Measurements from ENCODE around the gene SNX33.
"Not testable (repeated sequence)": the region's sequence is repeated elsewhere in the genome, so short reads cannot be mapped to it uniquely, and the experiment has no call there.

The SNX33 gene

GRCh38 chr15:75706682-75706954, 58.9 kb downstream of the SNX33 start:
- Histone ChIP-seq H3K9ac (ENCODE audit: insufficient read length, low read depth) (no peak overlapping the region), H3K36me3 (ENCODE audit: insufficient read depth, insufficient read length, low read length) (peaks cover 11% of the 10 kb centered on the region), H3K4me1 (ENCODE audit: insufficient read depth, insufficient read length) (peaks cover 15% of the 10 kb centered on the region), H3K4me3 (ENCODE audit: insufficient read length, low read depth) (no peak overlapping the region), H3K27me3 (ENCODE audit: insufficient read depth, insufficient read length) (no peaks in the 10 kb centered on the region), H3K9me3 (ENCODE audit: insufficient read depth, low read length) (no peaks in the 10 kb centered on the region)
- DNase-seq (ENCODE audit: low read depth, low spot score), result no peak
- TF ChIP-seq ZNF274 (IDR thresholded peaks at IDR 0.05; ENCODE audit: low read depth, low read length) (no peak), YY1 (IDR thresholded peaks at IDR 0.05; ENCODE audit: insufficient read depth, insufficient read length) (no peak), SUZ12 (IDR thresholded peaks at IDR 0.05; ENCODE audit: extremely low read depth, insufficient read depth, insufficient read length) (no peak)

- H3K9me3 ChIP-seq (ENCODE audit: insufficient read depth, low read length); DNase-seq (ENCODE audit: low read depth, low spot score); H3K9ac ChIP-seq (ENCODE audit: insufficient read length, low read depth); H3K27me3 ChIP-seq (ENCODE audit: insufficient read depth, insufficient read length); H3K4me3 ChIP-seq (ENCODE audit: insufficient read length, low read depth): not testable (repeated sequence)
- peaks cover 15% of the 10 kb centered on the region for H3K4me1 ChIP-seq (ENCODE audit: insufficient read depth, insufficient read length)
- H3K36me3 ChIP-seq (ENCODE audit: insufficient read depth, insufficient read length, low read length), result peaks cover 11% of the 10 kb centered on the region
Measured at GRCh38 chr15:75709458-75709857, 61.7 kb downstream of the SNX33 start.

GRCh38 chr15:75710874-75711273, 63.2 kb downstream of the SNX33 start:
- H3K9ac ChIP-seq (ENCODE audit: insufficient read length, low read depth); H3K4me1 ChIP-seq (ENCODE audit: insufficient read depth, insufficient read length); H3K27me3 ChIP-seq (ENCODE audit: insufficient read depth, insufficient read length); H3K4me3 ChIP-seq (ENCODE audit: insufficient read length, low read depth); H3K9me3 ChIP-seq (ENCODE audit: insufficient read depth, low read length); DNase-seq (ENCODE audit: low read depth, low spot score): not testable (repeated sequence)
- peaks cover 11% of the 10 kb centered on the region for H3K36me3 ChIP-seq (ENCODE audit: insufficient read depth, insufficient read length, low read length)

- not testable (repeated sequence) for H3K9ac ChIP-seq (ENCODE audit: insufficient read length, low read depth); H3K9me3 ChIP-seq (ENCODE audit: insufficient read depth, low read length); DNase-seq (ENCODE audit: low read depth, low spot score); H3K4me3 ChIP-seq (ENCODE audit: insufficient read length, low read depth); H3K4me1 ChIP-seq (ENCODE audit: insufficient read depth, insufficient read length); H3K27me3 ChIP-seq (ENCODE audit: insufficient read depth, insufficient read length)
- H3K36me3 ChIP-seq (ENCODE audit: insufficient read depth, insufficient read length, low read length), result peaks cover 11% of the 10 kb centered on the region
Measured at GRCh38 chr15:75711495-75711894, 63.8 kb downstream of the SNX33 start.

Measured in NT2/D1 (cell line).